ENCODE results near the gene DTNBP1. TPM values are rescaled to one million over a fixed set of nuclear protein-coding genes. Genes with fewer than 3 reads are reported as not detected.

The DTNBP1 gene
- total RNA-seq, 1 donor from 2014 or later, result 19.4 TPM

DNA sequence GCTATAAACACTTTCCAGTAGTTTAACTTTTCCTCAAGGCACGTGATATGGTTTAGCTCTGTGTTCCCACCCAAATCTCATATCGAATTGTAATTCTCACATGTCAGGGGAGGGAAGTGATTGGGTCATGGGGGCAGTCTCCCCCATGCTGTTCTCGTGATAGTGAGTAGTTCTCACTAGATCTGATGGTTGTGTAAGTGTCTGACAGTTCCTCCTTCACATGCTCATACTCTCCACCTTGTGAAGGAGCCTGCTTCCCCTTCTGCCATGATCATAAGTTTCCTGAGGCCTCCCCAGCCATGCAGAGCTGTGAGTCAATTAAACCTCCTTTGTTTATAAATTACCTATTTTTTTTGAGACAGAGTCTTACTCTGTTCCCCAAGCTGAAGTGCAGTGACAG is 127.9 kb downstream of the DTNBP1 start:
- TF ChIP-seq, protein P1, sequence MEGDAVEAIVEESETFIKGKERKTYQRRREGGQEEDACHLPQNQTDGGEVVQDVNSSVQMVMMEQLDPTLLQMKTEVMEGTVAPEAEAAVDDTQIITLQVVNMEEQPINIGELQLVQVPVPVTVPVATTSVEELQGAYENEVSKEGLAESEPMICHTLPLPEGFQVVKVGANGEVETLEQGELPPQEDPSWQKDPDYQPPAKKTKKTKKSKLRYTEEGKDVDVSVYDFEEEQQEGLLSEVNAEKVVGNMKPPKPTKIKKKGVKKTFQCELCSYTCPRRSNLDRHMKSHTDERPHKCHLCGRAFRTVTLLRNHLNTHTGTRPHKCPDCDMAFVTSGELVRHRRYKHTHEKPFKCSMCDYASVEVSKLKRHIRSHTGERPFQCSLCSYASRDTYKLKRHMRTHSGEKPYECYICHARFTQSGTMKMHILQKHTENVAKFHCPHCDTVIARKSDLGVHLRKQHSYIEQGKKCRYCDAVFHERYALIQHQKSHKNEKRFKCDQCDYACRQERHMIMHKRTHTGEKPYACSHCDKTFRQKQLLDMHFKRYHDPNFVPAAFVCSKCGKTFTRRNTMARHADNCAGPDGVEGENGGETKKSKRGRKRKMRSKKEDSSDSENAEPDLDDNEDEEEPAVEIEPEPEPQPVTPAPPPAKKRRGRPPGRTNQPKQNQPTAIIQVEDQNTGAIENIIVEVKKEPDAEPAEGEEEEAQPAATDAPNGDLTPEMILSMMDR (IDR thresholded peaks at IDR 0.05; ENCODE audit: unreplicated experiment), result no peak

DNA sequence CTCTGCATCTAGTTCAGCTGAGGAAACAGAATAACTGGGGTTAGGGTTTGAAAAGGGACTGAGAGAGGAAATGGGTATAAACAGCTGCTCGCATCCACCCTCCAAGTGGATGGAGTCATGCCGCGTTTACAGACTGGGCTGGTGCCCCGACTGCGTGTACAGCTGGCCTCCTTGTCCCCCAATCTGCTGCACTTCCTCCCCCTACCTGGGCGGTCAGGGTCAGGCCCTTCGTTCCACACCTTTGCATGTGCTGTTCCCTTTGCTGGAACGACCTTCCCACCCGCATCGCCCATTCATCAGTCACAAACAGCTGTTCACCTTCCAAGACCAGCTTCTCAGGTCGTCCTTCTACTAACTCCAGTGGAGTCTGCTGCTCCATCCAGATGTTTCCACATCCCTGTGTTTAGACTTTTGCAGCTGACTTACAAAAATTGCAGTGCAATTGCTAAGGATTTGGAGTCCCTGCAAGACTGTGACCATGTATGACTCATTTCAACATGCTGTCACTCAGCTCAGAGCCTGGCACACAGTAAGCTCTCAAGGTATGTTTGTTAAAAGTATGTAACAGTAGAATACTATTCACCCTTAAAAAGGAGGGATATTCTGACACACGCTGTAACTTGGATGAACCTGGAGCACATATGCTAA is 129.3 kb downstream of the DTNBP1 start:
- Mint-ChIP-seq H3K4me3 (no peak overlapping the region), H3K27ac (no peak overlapping the region), H3K36me3 (peaks cover 29% of the 10 kb centered on the region), H3K9me3 (peaks cover 7% of the 10 kb centered on the region), H3K4me1 (no peaks in the 10 kb centered on the region), H3K27me3 (ENCODE audit: low read depth) (no peaks in the 10 kb centered on the region)
- TF ChIP-seq, protein P1 (IDR thresholded peaks at IDR 0.05; ENCODE audit: unreplicated experiment), result no peak
- no peak for DNase-seq (ENCODE audit: low spot score in 2 of 2, unreplicated experiment in 2 of 2)

More for the DNA sequence above, 127.9 kb downstream of the DTNBP1 start:
- H3K4me3 Mint-ChIP-seq, result no peak overlapping the region
- DNase-seq (ENCODE audit: low spot score in 2 of 2, unreplicated experiment in 2 of 2), result no peak
- H3K27me3 Mint-ChIP-seq (ENCODE audit: low read depth), result no peaks in the 10 kb centered on the region
- H3K9me3 Mint-ChIP-seq, result peaks cover 5% of the 10 kb centered on the region
- H3K27ac Mint-ChIP-seq, result no peak overlapping the region
- H3K4me1 Mint-ChIP-seq, result peaks cover 4% of the 10 kb centered on the region
- peaks cover 22% of the 10 kb centered on the region for H3K36me3 Mint-ChIP-seq

DNA sequence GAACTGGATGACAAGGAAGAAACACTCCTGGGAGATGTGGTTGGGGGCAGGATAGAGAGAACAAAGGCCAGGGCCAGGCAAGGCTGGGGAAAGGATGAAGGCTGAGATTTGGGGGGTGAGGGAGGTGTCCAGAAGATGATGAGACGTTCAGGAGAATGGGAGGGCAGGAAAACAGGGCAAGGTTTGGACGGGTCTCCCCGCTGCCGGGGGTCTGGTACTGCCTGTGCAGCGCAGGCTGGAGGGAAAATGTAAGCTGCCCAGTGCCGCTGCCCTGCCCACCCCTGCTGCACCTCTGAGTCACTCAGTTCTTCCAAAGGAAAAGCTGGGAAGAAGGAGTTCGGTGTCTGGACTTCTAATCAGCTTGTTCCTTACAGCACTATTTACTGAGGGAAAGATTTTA is 130.9 kb downstream of the DTNBP1 start:
- Mint-ChIP-seq H3K27ac (no peak overlapping the region), H3K36me3 (peaks cover 38% of the 10 kb centered on the region), H3K4me1 (no peaks in the 10 kb centered on the region), H3K9me3 (peaks cover 16% of the 10 kb centered on the region), H3K4me3 (no peak overlapping the region), H3K27me3 (ENCODE audit: low read depth) (no peaks in the 10 kb centered on the region)
- TF ChIP-seq, protein P1 (IDR thresholded peaks at IDR 0.05; ENCODE audit: unreplicated experiment), result no peak
- no peak for DNase-seq (ENCODE audit: low spot score in 2 of 2, unreplicated experiment in 2 of 2)

DNA sequence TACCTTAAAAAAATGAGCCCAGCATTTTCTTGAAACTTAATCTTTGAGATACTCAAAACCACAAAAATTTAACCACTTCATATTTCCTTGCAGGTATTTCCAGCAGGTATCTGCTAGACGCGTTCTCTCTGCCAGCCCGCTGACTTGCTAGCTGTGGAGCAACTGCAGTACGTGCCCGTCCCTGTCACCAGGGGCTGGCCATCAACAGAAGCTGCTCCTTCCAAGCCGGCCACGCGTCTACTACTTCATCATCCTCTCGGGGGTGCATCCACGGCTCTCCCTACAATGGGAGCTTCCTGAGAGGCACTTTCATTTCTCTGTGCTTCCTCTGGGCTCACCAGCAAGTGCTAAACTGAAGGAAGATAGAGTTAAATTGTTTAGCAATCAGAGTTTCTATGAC is 132.4 kb downstream of the DTNBP1 start:
- H3K27me3 Mint-ChIP-seq (ENCODE audit: low read depth), result no peaks in the 10 kb centered on the region
- H3K36me3 Mint-ChIP-seq, result peaks cover 54% of the 10 kb centered on the region
- DNase-seq (ENCODE audit: low spot score in 2 of 2, unreplicated experiment in 2 of 2), result no peak
- no peak overlapping the region for H3K27ac Mint-ChIP-seq
- TF ChIP-seq, protein P1 (IDR thresholded peaks at IDR 0.05; ENCODE audit: unreplicated experiment), result no peak
- H3K9me3 Mint-ChIP-seq, result peaks cover 30% of the 10 kb centered on the region
- no peak overlapping the region for H3K4me3 Mint-ChIP-seq
- H3K4me1 Mint-ChIP-seq, result no peaks in the 10 kb centered on the region

DNA sequence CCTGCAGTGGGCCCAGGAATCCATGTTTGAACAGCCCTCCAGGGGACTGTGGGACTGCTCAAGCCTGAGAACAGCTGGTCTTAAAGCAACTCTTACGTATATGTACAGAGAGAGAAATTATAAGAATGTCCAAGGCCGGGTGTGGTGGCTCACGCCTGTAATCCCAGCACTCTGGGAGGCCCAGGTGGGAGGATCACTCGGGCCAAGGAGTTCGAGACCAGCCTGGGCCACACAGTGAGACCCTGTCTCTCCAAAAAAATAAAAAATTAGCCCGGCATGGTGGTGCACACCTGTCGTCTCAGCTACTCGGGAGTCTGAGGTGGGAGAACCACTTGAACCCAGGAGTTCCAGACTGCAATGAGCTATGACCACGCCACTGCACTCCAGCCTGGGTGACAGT is 134.0 kb downstream of the DTNBP1 start:
- TF ChIP-seq, protein P1 (IDR thresholded peaks at IDR 0.05; ENCODE audit: unreplicated experiment), result no peak
- Mint-ChIP-seq H3K27ac (no peak overlapping the region), H3K9me3 (peaks cover 39% of the 10 kb centered on the region), H3K27me3 (ENCODE audit: low read depth) (no peaks in the 10 kb centered on the region), H3K4me3 (no peak overlapping the region), H3K36me3 (peaks cover 69% of the 10 kb centered on the region), H3K4me1 (no peaks in the 10 kb centered on the region)
- DNase-seq (ENCODE audit: low spot score in 2 of 2, unreplicated experiment in 2 of 2), result no peak
